ENCODE data around the gene ARSA. TPM values are rescaled to one million over a fixed set of nuclear protein-coding genes. Genes with fewer than 3 reads are reported as not detected.

ARSA gene
- 20.0 to 25.1 TPM (median 22.4 TPM) in 5 replicates for total RNA-seq (2022; extraction: Qiagen RNA extraction)

GRCh38 chr22:50627642-50628542, at the start of gene ARSA:
Gene ARSA, minus strand, starts transcription at chr22:50628152. Its CDS starts 373 bp downstream, at chr22:50627779.

DNA sequence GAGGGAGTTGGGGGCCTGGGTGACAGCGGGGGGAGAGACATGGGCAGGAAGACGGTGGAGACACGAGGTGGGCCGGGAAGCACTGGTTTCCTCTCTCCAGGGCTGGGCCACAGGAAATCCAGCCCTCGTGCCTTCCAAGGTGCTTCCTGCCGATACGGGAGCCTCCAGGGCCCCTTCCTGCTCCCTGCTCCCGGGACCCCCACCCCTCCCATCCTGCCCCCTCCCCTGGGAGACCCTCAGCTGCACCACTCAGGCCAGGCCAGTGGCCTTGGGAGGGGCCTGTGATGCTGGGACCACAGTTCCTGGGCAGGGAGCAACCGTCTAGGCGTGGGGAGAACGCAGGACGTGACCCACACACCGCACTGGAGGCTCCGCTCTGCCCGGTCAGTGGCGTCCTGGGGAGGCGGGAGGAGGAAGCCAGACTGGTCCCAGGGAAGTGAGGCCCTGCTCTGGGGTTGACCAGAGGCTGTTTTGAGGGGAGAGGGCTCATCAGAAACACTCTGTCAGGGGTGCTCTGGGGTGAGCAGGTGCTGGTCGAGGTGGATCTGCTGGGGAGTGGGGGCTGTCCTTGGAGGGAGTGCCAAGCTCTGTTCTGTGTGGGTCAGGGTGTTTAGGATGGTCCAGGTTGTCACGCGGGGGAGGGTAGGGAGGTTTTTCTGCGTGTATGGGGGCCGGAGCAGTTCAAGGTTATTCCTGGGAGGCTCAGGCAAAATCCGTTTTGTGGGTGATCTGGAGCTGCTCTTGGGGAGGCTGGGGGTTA, 44.7 kb upstream of the ARSA start, which contains the start of gene SHANK3:
Gene SHANK3 (plus strand): TSS at position 353 of the 760 bp plus-strand sequence.

GRCh38 chr22:50600538-50600937, 27.4 kb downstream of the ARSA start, which contains the start of gene MAPK8IP2:
Gene MAPK8IP2, plus strand, starts transcription at chr22:50600793. Its CDS starts 26 bp downstream, at chr22:50600819.

GRCh38 chr22:50582493-50583293, 45.3 kb downstream of the ARSA start, which contains the start of gene CHKB:
Gene CHKB, minus strand, starts transcription at chr22:50582849. Its CDS starts 68 bp downstream, at chr22:50582781.

DNA sequence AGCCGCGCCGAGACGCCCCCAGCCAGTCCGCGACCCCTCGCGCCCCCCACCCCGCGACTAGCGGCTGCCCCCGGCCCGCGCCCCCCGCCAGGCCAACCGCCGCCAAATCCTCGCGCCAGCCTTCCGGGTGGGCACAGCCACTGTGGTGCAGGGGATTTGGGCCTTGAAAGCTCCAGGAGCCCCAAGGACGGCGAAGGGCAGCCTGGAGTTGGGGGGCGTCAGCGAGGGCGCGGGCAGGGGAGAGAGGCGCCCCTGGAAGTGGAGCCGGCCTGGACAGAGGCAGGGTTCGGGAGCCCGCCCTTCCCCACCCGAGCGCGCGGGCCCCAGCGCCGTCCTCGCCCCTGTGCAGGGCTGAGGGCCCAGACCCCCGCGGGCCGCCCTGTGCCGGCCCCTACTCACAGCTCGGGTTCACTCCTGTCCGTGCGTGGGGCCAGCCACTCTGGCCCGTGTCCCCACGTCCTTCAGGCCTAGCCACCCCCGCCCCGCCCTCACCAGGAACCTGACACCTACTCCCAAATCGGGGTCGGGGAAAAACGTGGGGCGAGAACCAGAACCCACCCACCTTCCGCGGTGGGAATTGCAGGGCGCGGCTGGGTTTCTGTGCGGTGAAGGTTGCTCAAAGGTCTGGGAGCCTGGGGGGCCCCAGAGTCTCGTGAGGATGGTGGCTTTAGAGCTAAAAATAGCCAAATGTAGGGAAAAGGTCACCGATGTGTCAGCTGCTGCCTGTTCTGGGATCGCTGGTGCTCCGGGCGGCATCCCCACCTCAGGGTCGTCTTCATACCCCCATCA, 49.8 kb downstream of the ARSA start, which contains the start of gene CPT1B:
Gene CPT1B (minus strand): TSS at position 441 of the 789 bp plus-strand sequence. CDS start 512 bp downstream, outside the sequence.

Other genes with a start within 250 kb of the ARSA start
- 20.3 to 24.9 TPM (median 22.4 TPM) in 5 replicates for gene SBF1, start 153.1 kb downstream of the ARSA start, total RNA-seq (2022; extraction: Qiagen RNA extraction)
- gene ADM2, start 146.6 kb downstream of the ARSA start, total RNA-seq (2022; extraction: Qiagen RNA extraction): 0.44 to 0.91 TPM (median 0.63 TPM) in 5 replicates
- gene MIOX, start 141.3 kb downstream of the ARSA start, total RNA-seq (2022; extraction: Qiagen RNA extraction): not detected in 5 replicates
- 35.7 to 48.9 TPM (median 47.1 TPM) in 5 replicates for gene LMF2, start 120.5 kb downstream of the ARSA start, total RNA-seq (2022; extraction: Qiagen RNA extraction)
- gene NCAPH2, start 119.9 kb downstream of the ARSA start, total RNA-seq (2022; extraction: Qiagen RNA extraction): 34.9 to 42.3 TPM (median 38.0 TPM) in 5 replicates
- gene SCO2, start 102.6 kb downstream of the ARSA start, total RNA-seq (2022; extraction: Qiagen RNA extraction): 2.2 to 6.4 TPM (median 5.4 TPM) in 5 replicates
- gene TYMP, start 98.1 kb downstream of the ARSA start, total RNA-seq (2022; extraction: Qiagen RNA extraction): 12.1 to 17.2 TPM (median 16.4 TPM) in 5 replicates
- 0.02 to 0.05 TPM (median 0.02 TPM) in 3 of 5 replicates, not detected in the others for gene KLHDC7B, start 82.3 kb downstream of the ARSA start, total RNA-seq (2022; extraction: Qiagen RNA extraction)
- 0.25 to 0.52 TPM (median 0.48 TPM) in 3 of 5 replicates, not detected in the others for gene SYCE3, start 65.2 kb downstream of the ARSA start, total RNA-seq (2022; extraction: Qiagen RNA extraction)
- gene CPT1B, start 49.7 kb downstream of the ARSA start, total RNA-seq (2022; extraction: Qiagen RNA extraction): 10.8 to 14.4 TPM (median 12.8 TPM) in 5 replicates
- gene CHKB, start 45.3 kb downstream of the ARSA start, total RNA-seq (2022; extraction: Qiagen RNA extraction): 14.9 to 20.5 TPM (median 18.3 TPM) in 5 replicates
- 2.8 to 4.1 TPM (median 3.6 TPM) in 5 replicates for gene MAPK8IP2, start 27.4 kb downstream of the ARSA start, total RNA-seq (2022; extraction: Qiagen RNA extraction)
- 3.3 to 5.2 TPM (median 4.1 TPM) in 5 replicates for gene SHANK3, start 44.7 kb upstream of the ARSA start, total RNA-seq (2022; extraction: Qiagen RNA extraction)
- 0.13 to 0.15 TPM in 2 of 5 replicates, not detected in the others for gene ACR, start 110.1 kb upstream of the ARSA start, total RNA-seq (2022; extraction: Qiagen RNA extraction)
- 17.3 to 20.1 TPM (median 17.5 TPM) in 5 replicates for gene RABL2B, start 155.5 kb upstream of the ARSA start, total RNA-seq (2022; extraction: Qiagen RNA extraction)